Esophagus (tissue), 2 donors: ENCODE measurements around the gene EXOSC5. TPM values are rescaled to one million over a fixed set of nuclear protein-coding genes. Genes with fewer than 3 reads are reported as not detected.

Source experiments
- H3K27ac ChIP-seq, 2 donors: one replicate each; pipeline ENCODE4 v1.5.1; 2013; ENCODE audit warnings: low read depth in 2 of 2, mild to moderate bottlenecking in 2 of 2, inconsistent platforms in 1 of 2, low read length in 1 of 2, moderate library complexity in 1 of 2
- H3K27me3 ChIP-seq, 2 donors: one replicate each; pipeline ENCODE4 v1.6.1; 2013; ENCODE audit warnings: low read length in 2 of 2, control low read depth in 1 of 2, mild to moderate bottlenecking in 1 of 2; ENCODE audit not compliant: insufficient read depth in 2 of 2, control insufficient read depth in 1 of 2
- H3K36me3 ChIP-seq, 2 donors: one replicate each; pipeline ENCODE4 v1.6.1; 2013; ENCODE audit warnings: low read length in 1 of 2; ENCODE audit not compliant: control insufficient read depth in 2 of 2, insufficient read depth in 2 of 2
- H3K4me1 ChIP-seq, 2 donors: one replicate each; pipeline ENCODE4 v1.6.1; 2013; ENCODE audit warnings: low read length in 1 of 2; ENCODE audit not compliant: control insufficient read depth in 2 of 2, insufficient read depth in 2 of 2
- H3K4me3 ChIP-seq, 2 donors: one replicate each; pipeline ENCODE4 v1.5.1; 2013; ENCODE audit warnings: low read length in 2 of 2, mild to moderate bottlenecking in 2 of 2, low read depth in 1 of 2, moderate library complexity in 1 of 2
- H3K9me3 ChIP-seq, 2 donors: one replicate each; pipeline ENCODE4 v1.6.1; 2013; ENCODE audit warnings: mild to moderate bottlenecking in 2 of 2, low read depth in 1 of 2, low read length in 1 of 2, moderate library complexity in 1 of 2; ENCODE audit not compliant: control insufficient read depth in 2 of 2, insufficient read depth in 1 of 2
- WGBS, 2 donors: extraction: QIAGEN DNeasy Blood & Tissue Kit; methylation state at CpG; one replicate each; pipeline ENCODE4 v1.1.7; 2013; 5-methylcytosine and 5-hydroxymethylcytosine counted together
- polyA plus RNA-seq, 2 donors: library from polyadenylated mRNA; stranded (reverse); fragments of 200-250 nt; gene quantifications; one replicate each; pipeline ENCODE4 v1.2.3, GENCODE V29; 2013
- donor health status: healthy with polysubstance abuse.
- donor health status: Bipolar disorder and iron deficiency.

EXOSC5 gene
- polyA plus RNA-seq, 2 donors = 26.3 to 31.9 TPM

DNA sequence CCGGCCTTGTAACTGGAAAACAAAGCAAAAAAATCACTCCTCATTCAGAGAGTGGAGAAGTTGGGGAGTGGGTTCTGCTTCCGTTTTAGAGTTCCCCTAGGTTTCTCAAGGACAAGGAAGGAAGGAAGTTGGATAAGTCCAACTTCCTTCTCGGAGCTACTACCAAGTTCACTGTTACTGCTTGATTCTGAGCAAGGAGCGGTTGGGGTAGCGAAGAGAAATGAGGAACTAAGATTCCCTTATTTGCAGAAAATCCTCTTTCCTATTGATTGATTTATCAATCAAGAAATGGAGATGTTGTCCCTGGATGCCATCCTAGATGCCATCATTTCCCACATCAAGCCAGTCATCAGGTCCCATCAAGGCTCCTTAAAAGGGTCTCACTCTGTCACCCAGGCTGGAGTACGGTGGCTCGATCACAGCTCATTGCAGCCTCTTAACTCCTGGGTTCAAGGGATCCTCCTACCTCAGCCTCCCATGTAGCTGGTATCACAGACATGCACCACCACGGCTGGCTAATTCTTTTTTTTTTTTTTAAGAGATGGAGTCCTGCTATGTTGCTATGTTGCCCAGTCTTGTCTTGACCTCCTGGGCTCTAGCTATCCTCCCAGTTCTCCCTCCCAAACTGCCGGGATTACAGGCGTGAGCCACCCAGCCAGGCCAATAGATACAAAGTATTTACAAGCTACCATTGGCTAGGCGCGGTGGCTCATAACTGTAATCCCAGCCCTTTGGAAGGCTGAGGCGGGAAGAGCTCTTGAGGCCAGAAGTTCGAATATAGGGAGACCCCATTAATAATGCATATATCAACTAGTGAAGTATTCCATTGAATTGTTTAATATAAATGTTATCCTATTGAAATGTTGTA, 32.4 kb downstream of the EXOSC5 start:
- Histone ChIP-seq H3K4me1 (peaks cover 0 to 6% of the 10 kb centered on the region in 2 donors), H3K36me3 (no peaks in the 10 kb centered on the region), H3K4me3 (peak overlapping the region; percentile 69 to 76), H3K9me3 (no peaks in the 10 kb centered on the region), H3K27ac (peak overlapping the region; percentile 95 to 100), H3K27me3 (no peaks in the 10 kb centered on the region)
- 77 to 78% methylated on average over 14 of the region's 14 CpGs for WGBS, 2 donors

DNA sequence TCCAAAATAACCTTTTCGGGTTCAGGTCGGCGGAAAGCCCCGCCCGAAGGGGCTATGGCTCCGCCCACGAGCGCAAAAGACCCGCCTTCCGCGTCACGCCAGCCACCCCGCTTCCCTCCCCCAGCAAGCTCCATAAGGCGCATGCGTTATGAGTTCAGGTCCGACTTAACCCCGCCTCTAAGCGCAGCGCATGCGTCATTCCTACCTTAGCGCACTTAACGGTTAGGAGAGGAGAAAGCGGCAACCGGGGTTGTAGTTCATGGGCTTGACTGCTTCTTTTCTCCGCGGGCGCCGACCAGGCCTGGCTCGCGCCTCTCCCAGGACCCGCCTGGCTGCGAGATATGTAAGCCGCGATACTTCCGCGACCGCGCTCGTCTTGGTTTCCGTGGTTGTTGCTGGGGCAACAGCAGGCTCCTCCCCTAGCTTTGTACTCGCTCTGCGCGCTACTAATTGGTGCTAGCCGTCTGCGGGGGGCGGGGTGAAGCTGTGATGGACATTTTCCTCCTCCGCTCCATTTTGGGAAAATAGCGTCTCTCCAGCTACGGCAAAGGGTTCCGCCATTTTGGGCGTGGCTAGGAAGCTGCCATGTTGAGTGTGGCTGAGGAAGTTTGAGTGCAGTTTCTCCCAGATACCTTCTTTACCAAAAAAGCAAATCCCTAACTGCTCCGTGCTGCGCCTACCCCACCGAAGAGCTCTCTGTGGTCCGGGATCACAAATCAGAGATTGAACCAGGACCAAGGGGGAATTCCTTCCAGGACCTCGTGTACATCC, 33.2 kb downstream of the EXOSC5 start, which contains the start of gene B9D2:
Gene B9D2, minus strand, starts transcription at position 397 of the 771 bp plus-strand sequence. CDS start 630 bp downstream, outside the sequence.
- H3K27me3 ChIP-seq = no peaks in the 10 kb centered on the region
- H3K9me3 ChIP-seq = no peaks in the 10 kb centered on the region
- no peaks in the 10 kb centered on the region for H3K36me3 ChIP-seq
- peak within 1 kb of the TSS; percentile 95 to 100 for H3K27ac ChIP-seq
- 0 to 1% methylated on average over 54 to 56 of the region's 56 CpGs for WGBS, 2 donors
- peak within 1 kb of the TSS; percentile 69 to 76 for H3K4me3 ChIP-seq
- peaks cover 0 to 6% of the 10 kb centered on the region in 2 donors for H3K4me1 ChIP-seq

DNA sequence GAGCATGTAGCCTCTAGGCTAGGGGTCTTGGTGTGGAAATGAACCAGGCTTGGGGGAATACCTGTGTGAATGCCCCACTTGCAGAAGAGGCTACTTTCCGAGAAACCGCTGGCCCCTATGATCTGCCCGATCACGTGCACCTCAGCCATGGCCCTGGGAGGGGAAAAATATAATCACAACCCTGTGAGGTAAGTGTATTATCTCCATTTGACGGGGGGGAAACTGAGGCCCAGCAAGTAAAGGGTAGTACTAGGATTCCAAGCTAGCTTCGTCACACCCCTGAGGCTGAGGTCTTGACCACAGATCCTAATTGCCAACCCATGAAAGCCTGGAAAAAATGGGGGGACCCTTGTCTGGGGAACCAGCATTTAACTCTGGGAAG, 33.8 kb downstream of the EXOSC5 start:
- peak overlapping the region; percentile 69 to 76 for H3K4me3 ChIP-seq
- 43 to 49% methylated on average over 6 of the region's 6 CpGs for WGBS, 2 donors
- H3K27me3 ChIP-seq = no peaks in the 10 kb centered on the region
- H3K27ac ChIP-seq = peak overlapping the region; percentile 79 to 100
- no peaks in the 10 kb centered on the region for H3K9me3 ChIP-seq
- no peaks in the 10 kb centered on the region for H3K36me3 ChIP-seq
- H3K4me1 ChIP-seq = peaks cover 0 to 6% of the 10 kb centered on the region in 2 donors

DNA sequence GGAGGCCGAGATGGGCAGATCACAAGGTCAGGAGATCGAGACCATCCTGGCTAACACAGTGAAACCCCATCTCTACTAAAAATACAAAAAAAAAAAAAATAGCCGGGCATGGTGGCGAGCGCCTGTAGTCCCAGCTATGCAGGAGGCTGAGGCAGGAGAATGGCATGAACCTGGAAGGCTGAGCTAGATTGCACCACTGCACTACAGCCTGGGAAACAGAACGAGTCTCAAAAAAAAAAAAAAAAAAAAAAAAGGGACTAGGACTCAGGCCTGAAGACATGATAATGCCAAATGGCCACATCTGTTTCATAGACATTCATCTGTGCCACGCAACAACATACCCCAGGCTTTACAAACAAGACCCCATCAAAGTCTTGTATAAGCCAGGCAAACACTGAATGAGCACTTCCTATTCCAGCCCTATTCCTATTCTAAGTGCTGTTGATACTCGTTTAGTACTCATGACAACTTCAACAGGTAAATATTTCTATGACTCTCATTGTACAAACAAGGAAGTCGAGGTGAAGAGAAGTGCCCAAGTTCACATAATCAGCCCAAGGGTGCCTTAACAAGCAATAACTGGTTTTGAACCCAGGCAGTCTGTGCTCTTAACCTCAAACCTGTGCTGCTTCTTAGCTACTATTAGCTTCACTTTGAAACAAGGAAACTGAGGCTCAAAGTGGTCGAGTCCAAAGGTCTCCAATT, 34.9 kb downstream of the EXOSC5 start:
- 77 to 79% methylated on average over 10 of the region's 10 CpGs for WGBS, 2 donors
- Histone ChIP-seq H3K4me1 (peaks cover 0 to 6% of the 10 kb centered on the region in 2 donors), H3K36me3 (no peaks in the 10 kb centered on the region), H3K4me3 (no peak overlapping the region), H3K27me3 (no peaks in the 10 kb centered on the region), H3K9me3 (no peaks in the 10 kb centered on the region), H3K27ac (peak overlapping the region; percentile 79 to 100)

DNA sequence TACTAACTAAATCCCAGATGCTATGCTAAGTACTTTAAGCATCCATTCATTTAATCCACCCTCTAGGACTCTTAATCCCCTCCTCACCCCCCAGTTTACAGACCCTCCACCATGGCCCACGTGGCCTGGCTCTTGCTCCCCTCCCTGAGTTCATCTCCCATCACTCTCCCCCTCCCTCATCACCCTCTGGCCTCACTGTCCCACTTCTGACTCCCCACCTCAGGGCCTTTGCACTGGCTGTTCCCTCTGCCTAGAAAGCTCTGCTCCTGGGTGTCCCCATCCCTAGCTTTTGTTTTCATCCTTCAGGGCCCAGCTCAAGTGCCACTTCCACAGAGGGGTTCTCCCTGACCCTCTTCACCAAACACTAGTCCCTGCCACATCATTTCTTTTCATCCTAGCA, 37.4 kb downstream of the EXOSC5 start:
- H3K27ac ChIP-seq = no peak overlapping the region
- no peaks in the 10 kb centered on the region for H3K36me3 ChIP-seq
- no peak overlapping the region for H3K4me3 ChIP-seq
- H3K4me1 ChIP-seq = peaks cover 0 to 5% of the 10 kb centered on the region in 2 donors
- WGBS, 2 donors = 83 to 96% methylated on average over 1 of the region's 1 CpG
- no peaks in the 10 kb centered on the region for H3K27me3 ChIP-seq
- H3K9me3 ChIP-seq = no peaks in the 10 kb centered on the region

DNA sequence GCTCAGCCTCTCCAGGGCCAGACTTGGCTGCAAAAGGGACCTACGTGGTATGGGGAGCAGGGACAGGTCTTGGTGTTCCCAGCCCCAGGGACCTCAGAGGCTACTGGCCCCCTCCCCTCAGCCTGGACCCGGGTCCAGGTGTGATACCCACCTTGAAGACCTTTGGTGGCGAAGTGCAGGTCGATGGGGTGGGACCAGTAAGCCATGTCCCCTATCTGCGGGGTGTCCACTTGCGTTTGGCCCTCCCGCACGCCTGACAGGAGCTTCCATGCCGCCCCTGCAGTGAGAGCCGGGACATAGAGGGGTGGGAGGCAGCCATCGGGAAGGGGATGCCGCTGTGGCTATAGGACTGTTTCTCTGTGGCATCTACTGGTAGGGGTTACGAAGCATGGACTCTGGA, 39.4 kb downstream of the EXOSC5 start:
- Histone ChIP-seq H3K27ac (no peak overlapping the region), H3K4me1 (peaks cover 0 to 3% of the 10 kb centered on the region in 2 donors), H3K4me3 (no peak overlapping the region), H3K36me3 (no peaks in the 10 kb centered on the region), H3K27me3 (no peaks in the 10 kb centered on the region), H3K9me3 (no peaks in the 10 kb centered on the region)
- 94 to 96% methylated on average over 13 of the region's 13 CpGs for WGBS, 2 donors

DNA sequence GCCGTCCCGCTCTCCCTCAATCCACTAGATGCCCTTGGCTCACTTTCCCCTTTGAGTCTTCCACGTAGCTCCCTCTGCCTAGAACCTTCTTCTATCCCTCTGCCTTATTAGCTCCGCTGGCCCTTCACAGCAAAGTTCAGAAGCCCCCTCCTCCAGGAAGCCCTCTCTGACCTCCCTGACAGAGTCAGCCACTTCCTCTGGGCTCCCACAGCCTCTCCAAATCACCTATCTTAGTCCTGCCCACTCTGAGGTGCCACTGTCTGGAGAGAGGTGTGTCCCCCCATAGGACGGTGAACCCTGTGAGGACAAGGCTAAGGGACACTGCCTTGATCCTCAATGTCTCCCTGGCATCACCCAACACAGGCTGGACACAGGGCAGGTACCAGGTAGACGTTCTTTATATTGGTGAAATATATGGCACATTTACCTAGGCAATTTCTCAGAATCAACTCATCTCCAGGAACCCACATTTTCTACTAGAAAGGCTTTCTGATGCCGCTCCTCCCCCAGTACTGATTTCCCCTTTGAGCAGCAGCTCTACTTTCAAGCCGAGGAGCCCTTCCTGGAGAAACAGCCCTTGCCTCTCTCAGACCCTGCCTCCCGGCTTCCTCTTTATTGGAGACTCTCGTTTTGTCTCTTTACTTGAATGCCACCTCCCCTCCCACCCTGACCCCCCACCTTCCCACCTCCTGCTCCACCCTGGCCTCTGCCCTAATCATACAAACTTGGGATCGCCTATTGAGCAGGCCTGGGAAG, 40.0 kb downstream of the EXOSC5 start:
- Histone ChIP-seq H3K4me1 (peaks cover 0 to 4% of the 10 kb centered on the region in 2 donors), H3K36me3 (no peaks in the 10 kb centered on the region), H3K27ac (peak overlapping the region in 1 of 2 donors; percentile 5), H3K27me3 (no peaks in the 10 kb centered on the region), H3K4me3 (no peak overlapping the region), H3K9me3 (no peaks in the 10 kb centered on the region)
- WGBS, 2 donors = 78 to 79% methylated on average over 11 of the region's 11 CpGs

DNA sequence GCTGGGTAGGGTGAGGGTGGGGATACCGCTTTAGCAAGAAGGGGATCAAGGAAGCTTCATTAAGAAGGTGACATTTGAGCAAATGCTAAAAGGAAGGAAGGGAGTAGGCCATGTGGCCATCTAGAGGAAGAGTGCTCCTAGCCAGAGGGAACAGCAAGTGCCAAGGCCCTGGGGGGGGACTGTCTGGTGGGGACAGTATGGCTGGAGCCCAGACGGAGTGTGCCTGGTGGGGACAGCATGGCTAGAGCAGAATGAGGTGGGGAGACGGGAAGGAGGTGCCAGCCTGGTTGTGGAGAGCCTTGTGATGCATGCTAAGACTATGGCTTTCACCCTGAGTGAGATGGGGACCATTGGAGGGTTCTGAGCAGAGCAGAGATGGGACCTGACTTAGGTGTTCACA, 41.4 kb downstream of the EXOSC5 start:
- no peak overlapping the region for H3K27ac ChIP-seq
- no peak overlapping the region for H3K4me3 ChIP-seq
- H3K4me1 ChIP-seq = peaks cover 3 to 7% of the 10 kb centered on the region in 2 donors
- 73 to 82% methylated on average over 3 of the region's 3 CpGs for WGBS, 2 donors
- no peaks in the 10 kb centered on the region for H3K27me3 ChIP-seq
- no peaks in the 10 kb centered on the region for H3K36me3 ChIP-seq
- H3K9me3 ChIP-seq = no peaks in the 10 kb centered on the region

DNA sequence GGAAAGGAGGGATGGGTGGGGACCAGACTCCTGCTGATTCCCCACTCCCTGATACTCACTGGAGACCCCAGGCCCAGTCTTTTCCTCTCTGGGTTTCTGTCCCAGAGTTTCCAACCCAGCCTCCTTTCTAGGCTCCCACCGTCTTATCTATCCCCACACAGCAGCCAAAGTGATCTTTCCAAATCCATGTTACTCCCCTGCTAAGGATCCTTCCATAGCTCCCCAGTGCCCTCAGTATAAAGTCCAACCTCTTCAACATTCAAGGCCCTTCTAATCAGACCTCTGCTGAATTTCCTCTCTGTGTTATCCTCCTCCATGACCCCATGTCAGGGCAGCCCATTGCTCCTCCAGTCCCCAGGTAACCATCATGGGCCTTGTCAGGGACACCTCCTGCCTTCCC, 42.1 kb downstream of the EXOSC5 start:
- Histone ChIP-seq H3K9me3 (no peaks in the 10 kb centered on the region), H3K36me3 (no peaks in the 10 kb centered on the region), H3K27me3 (no peaks in the 10 kb centered on the region), H3K4me1 (peaks cover 5 to 8% of the 10 kb centered on the region in 2 donors), H3K4me3 (no peak overlapping the region), H3K27ac (no peak overlapping the region)
- 94 to 100% methylated on average over 1 of the region's 1 CpG for WGBS, 2 donors
